ENCODE measurements around the gene SORCS2.

The SORCS2 gene

DNA sequence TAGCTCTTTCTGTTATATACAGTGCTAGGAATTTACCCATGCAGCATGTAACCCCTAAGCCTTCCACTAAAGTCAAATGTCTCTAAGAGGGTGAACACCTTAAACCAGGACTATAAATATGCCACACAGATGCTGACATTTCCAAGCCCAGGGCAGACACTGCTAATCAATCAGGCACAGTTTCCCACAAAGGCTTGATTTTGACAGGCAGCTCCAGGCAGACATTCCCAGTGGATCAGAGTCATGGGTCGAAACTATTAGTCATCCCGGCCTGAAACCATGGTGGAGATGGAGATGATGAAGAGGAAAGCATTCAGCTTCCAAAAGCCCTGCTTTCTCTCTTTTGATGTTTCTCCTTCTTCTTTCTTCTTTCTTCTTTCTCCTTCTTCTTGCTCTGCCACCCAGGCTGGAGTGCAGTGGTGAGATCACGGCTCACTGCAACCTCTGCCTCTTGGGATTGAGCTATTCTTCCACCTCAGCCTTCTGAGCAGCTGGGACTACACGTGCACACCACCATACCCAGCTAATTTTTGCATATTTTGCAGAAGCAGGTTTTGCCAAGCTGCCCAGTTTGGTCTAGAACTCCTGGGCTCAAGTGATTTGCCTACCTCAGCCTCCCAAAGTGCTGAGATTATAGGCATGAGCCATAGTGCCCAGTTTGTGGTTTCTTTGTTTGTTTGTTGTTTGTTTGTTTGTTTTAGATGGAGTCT lies 21.0 kb upstream of the SORCS2 start:
- TF ChIP-seq CTCF (conservative IDR thresholded peaks at IDR 0.05; ENCODE audit: low read depth), result no peak
- ChIA-PET POLR2A (ENCODE audit: low non-redundant PET) (no interaction called here), CTCF (interaction anchor here (0.5 to 1.2 kb wide), 3 partner anchors 21 to 286 kb away, joined by 3 to 4 read pairs (median 3); partner anchors contain the start of gene SORCS2)
- no peak for DNase-seq (ENCODE audit: low spot score)
- H3K27ac ChIP-seq, result no peak overlapping the region

DNA sequence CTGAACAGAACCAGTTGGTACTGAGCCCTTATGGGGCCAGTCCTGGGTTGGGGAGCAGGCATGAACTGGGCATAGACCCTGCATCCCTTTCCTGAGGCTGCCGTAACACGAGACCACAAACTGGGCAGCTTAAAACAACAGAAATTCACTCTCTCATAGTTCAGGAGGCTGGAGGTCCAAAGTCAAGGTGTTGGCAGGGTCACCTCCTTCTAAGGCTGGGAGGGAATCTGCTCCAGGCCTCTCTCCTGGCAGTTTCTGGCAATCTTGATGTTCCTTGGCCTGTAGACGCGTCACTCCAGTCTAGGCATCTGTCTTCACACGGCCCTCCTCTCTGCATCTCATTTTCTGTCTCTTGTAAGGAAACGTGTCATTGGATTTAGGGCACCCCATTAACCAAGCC lies 19.8 kb upstream of the SORCS2 start:
- no peak for TF ChIP-seq CTCF (conservative IDR thresholded peaks at IDR 0.05; ENCODE audit: low read depth)
- CTCF ChIA-PET, result interaction anchor here (0.5 kb wide), 1 partner anchor 24 kb away, joined by 3 read pairs; no protein-coding TSS in a partner anchor
- DNase-seq (ENCODE audit: low spot score), result no peak
- H3K27ac ChIP-seq, result no peak overlapping the region
- POLR2A ChIA-PET (ENCODE audit: low non-redundant PET), result no interaction called here

- ChIA-PET POLR2A (ENCODE audit: low non-redundant PET) (no interaction called here), CTCF (interaction anchor here (0.5 to 0.7 kb wide), 4 partner anchors 9 to 352 kb away, joined by 3 to 6 read pairs (median 3); no protein-coding TSS in a partner anchor)
- DNase-seq (ENCODE audit: low spot score), result no peak
- no peak for TF ChIP-seq CTCF (conservative IDR thresholded peaks at IDR 0.05; ENCODE audit: low read depth)
- H3K27ac ChIP-seq, result no peak overlapping the region
Measured at GRCh38 chr4:7172946-7173345, 19.4 kb upstream of the SORCS2 start.

DNA sequence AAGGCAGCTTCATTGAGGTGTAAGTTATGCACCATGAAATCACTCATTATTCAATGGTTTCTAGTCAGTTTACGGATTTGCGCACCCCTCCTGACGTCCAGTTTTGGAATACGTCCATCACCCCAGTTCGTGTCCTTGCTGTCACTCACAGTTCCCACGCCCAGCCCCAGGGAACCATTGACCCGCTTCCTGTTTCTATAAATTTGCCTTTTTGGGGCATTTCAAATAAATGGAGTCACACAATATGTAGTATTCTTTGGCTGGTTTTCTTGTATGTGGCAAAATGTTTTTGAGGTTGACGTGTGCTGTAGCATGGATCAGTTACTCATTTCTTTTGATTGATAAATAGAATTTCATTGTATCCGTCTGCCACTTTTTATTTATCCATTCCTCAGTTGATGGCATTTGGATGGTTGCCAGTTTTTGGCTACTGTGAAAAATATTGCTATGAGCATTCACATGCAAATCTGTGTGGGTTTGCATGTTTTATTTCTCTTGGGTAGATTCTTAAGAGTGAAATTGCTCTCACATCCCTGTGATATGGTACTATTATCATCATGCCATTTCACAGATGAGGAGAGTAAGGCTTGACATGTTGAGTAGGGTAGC lies 18.4 kb upstream of the SORCS2 start:
- POLR2A ChIA-PET (ENCODE audit: low non-redundant PET), result no interaction called here
- TF ChIP-seq CTCF (conservative IDR thresholded peaks at IDR 0.05; ENCODE audit: low read depth), result no peak

GRCh38 chr4:7179158-7179557 lies 13.2 kb upstream of the SORCS2 start:
- CTCF ChIA-PET, result no interaction called here
- POLR2A ChIA-PET (ENCODE audit: low non-redundant PET), result no interaction called here
- H3K27ac ChIP-seq, result no peak overlapping the region
- no peak for TF ChIP-seq CTCF (conservative IDR thresholded peaks at IDR 0.05; ENCODE audit: low read depth)
- no peak for DNase-seq (ENCODE audit: low spot score)

More for the DNA sequence above, 18.4 kb upstream of the SORCS2 start:
- CTCF ChIA-PET, result interaction anchor here (0.6 to 0.7 kb wide), 2 partner anchors 8 to 46 kb away, joined by 3 to 6 read pairs; no protein-coding TSS in a partner anchor
- no peak for DNase-seq (ENCODE audit: low spot score)
- H3K27ac ChIP-seq, result no peak overlapping the region

- no peak overlapping the region for H3K27ac ChIP-seq
- CTCF ChIA-PET, result no interaction called here
- POLR2A ChIA-PET (ENCODE audit: low non-redundant PET), result no interaction called here
- TF ChIP-seq CTCF (conservative IDR thresholded peaks at IDR 0.05; ENCODE audit: low read depth), result no peak
- no peak for DNase-seq (ENCODE audit: low spot score)
Measured at GRCh38 chr4:7180938-7181337, 11.4 kb upstream of the SORCS2 start.

Data from RWPE1 (cell line).